Measurements from ENCODE around the gene DRAXIN.
A peak's percentile ranks its signal among the peaks of the same experiment; 100 is the strongest.

DRAXIN gene, protein sequence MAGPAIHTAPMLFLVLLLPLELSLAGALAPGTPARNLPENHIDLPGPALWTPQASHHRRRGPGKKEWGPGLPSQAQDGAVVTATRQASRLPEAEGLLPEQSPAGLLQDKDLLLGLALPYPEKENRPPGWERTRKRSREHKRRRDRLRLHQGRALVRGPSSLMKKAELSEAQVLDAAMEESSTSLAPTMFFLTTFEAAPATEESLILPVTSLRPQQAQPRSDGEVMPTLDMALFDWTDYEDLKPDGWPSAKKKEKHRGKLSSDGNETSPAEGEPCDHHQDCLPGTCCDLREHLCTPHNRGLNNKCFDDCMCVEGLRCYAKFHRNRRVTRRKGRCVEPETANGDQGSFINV

DNA sequence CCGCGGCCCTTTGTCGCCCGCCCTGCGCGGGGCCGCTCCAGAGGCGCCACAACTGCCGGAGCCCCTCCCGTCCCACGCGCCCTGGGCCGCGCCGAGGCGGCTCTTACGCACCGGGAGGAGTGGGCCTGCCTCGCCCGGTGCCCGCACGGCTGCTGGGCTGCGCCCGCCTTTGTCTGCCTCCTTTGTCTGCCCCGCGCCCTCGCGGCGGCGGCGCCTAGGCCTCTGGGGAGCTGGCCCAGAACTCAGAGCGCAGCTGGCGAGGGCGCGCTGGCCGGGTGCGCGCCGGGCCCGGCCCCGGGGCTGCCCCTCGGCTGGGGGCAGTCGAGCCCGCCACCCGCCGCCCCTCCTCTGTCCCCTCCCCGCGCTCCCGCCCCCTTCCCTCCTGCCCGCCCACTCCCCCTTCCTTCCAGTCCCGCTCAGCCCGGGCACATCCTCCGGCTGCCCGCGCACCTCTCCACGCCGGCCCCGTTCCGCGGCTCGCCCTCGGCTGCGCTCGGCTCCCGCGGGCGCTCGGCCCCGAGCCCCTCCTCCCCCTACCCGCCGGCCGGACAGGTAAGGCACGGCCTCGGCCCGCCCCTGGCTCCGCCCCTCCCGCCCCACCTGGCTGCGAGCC is at the start of gene DRAXIN:
Gene DRAXIN (plus strand): TSS at position 409 of the 613 bp plus-strand sequence. CDS start 14,549 bp downstream, outside the sequence.
- DNase-seq: no peak

DNA sequence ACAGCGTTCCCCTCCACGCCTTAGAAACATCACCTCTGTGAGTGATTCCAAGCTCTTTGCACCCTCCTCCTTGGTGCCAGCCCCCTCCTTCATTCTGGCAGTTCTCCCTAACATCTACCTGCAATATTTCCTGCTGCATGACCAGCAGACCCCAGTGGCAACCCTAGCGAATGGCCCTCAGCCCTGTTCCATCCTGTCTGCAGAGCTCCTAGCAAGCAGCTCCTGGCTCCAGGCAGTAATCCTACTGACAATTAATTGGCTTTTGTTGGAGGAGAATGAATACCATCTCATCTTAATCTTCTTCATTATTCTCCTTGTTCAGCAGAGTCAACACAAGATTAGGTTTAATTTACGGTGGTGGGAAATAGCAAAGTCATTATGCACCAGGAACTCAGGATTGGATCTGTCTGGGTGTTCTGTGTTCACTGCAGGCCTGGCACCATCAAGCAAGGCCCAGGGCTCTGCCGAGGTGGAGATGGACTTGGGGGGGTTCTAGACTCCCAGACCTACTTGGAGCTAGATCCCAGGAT is 49.7 kb upstream of the DRAXIN start:
- DNase-seq: no peak

DNA sequence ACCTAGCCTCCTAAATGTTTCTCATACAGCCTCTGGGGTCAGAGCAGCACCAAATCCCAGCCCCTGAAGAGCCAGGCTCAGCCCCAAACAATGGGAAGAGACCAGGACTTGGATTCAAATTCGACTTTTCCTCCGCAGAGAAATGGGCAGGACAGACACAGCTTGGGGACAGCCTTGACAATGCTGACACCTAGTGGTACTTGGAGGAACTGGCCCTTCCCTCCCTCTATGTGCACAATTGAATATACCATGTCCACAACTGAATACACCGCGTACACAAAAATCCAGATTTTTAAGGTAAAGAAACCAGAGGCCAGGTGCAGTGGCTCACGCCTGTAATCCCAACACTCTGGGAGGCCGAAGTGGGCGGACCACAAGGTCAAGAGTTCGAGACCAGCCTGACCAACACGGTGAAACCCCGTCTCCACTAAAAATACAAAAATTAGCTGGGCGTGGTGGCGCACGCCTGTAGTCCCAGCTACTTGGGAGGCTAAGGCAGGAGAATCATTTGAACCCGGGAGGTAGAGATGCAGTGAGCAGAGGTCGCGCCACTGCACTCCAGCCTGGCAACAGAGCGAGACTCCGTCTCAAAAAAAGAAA is 49.0 kb upstream of the DRAXIN start:
- DNase-seq: peak; percentile 71

DNA sequence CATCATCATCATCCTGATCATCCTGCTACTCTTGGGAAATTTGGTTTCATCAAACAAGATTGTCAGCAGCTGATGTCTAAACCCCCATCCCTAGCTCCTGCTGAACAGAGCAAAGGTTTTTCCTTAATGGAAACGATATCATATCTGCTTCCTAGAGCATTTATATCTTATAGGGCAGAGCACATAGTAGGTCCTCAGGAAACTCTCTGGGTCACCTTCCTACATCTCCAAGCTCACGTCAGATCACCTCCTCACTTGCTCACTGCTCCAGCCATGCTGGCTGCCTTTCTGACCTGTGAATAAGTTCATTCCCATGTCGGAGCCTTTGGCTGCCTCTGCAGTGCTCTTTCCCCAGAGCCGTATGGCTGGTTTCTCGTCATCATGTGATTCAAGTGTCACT is 47.7 kb upstream of the DRAXIN start:
- DNase-seq: no peak

DNA sequence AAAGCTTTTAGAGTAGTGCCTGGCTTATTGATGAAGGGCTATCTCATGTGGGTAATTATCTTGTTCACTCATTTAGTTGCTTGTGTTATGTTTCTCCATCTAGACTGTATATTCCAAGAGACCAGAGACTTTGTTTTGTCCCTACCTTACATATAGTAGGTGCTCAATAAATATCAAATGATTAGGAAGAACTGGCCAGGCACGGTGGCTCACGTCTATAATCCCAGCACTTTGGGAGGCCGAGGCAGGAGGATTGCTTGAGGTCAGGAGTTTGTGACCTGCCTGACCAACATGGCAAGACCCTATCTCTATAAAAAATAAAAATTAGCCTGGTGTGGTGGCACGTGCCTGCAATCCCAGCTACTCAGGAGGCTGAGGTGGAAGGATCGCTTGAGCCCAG is 46.2 kb upstream of the DRAXIN start:
- no peak for DNase-seq

DNA sequence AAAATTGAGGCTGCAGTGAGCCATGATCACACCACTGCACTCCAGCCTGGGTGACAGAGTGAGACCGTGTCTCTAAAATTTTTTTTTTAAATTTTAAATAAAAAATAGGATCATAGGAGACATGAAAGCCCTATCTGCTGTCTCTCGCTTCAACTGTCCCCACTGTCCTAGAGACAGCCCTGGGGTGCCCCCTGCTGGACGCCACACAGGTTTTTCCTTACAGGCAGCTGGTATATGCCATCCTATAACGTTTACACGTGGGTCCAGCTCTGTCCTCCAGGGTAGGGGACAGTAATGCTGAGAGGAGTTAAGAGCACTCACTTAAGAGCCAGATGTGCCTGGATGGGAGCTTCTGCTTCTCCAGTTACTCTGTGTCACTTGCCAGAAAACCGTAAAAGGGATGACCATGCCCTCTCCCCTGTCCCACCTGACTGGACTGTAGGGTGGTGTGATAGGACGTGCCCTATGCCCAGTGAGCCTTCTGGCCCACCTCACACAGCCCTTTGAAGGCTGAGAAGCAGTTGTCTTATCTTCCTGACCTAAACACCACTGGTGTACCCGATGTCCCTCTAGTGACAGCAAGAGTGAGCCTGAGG is 45.7 kb upstream of the DRAXIN start:
- DNase-seq: peak; percentile 82

DNA sequence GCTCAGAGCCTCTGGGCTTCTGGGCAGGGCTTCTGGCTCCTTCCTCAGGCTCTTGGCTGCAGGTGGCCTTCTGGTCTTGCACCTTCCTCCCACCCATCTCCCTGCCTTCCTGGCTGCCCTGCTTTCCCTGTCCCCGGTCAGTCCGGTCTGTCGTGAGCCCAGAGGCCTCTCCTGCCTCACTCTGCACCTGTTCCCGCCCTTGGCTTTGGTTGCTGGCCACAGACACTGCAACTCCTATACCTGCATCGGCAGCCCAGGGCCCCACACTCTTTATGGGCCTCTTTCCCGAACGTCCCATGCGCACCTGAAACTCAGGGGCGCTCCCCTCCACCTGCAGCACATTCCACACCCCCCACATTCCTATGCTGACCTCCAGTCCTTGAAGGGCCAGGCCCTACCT is 45.2 kb upstream of the DRAXIN start:
- no peak for DNase-seq

DNA sequence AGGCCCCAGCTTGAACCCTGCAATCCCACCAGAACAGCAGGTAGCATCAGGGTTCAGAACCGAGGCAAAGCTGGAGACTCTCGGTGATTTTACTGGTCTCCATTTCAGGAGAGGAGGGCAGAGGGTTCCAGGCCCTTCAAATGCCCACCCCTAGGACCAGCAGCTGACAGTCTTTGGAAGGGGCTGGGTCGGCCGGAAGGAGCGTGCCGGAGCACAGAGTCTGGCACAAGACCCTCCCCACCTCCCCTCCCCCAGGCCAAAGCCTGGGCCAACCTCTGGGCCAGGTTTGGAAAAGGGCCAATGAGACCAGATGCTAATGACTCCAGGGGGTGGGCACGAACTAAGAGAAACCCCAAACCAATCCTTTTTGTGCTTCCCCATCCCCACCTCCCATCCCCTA is 44.2 kb upstream of the DRAXIN start:
- no peak for DNase-seq

DNA sequence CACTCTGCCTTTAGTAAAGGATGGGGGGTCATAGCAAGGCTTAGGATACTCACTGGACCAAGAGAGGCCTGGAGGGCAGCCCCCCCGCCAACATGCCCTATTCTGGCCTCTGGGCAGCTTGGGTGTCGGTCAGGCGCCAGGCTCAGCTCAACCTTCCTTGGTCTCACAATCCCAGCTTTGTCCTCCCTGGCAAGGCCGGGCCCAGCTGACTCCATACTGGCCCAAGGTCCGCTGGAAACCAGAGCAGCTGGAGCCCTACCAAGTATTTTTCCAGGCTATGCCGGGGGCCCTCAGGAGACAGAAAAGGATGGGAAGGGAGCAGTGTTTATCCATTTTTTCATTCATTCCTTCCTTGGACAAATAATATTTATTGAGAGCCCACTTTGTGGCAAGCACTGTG is 43.5 kb upstream of the DRAXIN start:
- no peak for DNase-seq

DNA sequence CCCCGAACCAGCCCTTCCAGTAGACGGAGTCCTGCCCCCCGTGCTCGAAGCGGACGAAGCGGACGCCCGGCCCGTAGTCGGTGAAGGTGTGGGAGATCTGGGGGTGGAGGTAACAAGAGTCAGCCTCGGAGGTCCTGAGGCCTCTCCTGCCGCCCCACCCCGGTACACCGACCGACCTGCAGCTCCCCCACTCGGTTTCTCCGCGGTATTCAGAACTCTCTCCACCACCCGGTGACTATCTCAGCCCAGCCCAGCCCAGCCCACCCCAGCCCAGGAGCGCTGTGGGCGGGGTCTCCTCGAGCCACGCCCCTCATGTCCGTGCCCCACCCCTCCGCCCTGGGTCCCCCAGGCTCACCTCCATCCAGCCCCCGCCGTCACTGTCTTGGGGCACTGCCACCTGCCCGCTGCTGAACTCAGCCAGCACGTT is 42.8 kb upstream of the DRAXIN start:
- DNase-seq: peak; percentile 40

DNA sequence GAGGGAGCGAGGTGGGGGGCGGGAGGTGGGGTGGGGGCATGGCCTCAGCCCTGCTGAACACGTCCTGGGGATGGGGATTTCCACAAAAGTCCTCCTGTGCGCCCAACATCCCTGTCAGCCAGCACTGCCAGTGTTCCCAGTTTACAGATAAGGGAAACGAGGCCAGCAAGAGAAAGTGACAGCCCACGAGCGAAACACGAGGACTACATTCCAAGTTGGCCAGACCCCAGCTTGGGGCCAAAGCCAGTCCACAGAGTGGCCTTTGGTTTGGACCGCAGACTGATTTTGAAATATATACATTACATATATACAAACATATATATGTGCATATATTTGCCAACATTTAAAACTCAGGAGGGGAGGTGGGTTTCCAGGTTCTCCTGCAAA is 42.3 kb upstream of the DRAXIN start:
- no peak for DNase-seq

DNA sequence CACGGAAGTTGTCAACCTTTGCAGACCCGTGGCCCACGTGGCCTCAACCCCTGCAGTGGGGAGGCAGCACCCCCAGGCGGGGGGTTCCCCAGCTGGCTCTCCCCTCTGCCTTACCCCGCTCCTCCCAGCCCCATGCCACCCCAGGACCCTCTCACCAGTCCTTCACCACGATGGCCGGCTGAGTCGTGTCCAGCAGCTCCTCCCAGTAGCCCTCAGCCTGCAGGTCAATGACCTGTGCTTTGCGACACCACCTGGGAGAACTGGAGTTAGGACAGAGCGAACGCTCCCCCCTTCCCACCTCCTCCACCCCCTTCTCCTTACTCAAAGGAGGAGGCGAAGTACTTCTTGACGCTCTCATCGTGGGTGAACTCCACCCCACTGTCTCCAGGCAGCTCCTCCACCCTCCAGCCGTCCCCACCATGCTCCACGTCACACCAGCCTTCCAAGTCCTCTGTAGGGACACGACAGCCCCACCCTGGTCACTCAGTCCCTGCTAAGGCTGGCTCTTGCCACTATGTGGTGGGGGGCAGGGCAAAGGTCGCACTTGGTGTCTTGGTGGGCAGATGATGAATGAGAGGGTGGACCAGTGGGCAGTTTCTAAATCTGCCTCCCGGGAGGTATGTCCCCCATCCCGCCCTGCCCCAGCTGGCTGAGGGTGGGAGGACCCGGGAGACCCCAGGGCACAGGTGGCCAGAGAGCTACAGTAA is 41.7 kb upstream of the DRAXIN start:
- no peak for DNase-seq

DNA sequence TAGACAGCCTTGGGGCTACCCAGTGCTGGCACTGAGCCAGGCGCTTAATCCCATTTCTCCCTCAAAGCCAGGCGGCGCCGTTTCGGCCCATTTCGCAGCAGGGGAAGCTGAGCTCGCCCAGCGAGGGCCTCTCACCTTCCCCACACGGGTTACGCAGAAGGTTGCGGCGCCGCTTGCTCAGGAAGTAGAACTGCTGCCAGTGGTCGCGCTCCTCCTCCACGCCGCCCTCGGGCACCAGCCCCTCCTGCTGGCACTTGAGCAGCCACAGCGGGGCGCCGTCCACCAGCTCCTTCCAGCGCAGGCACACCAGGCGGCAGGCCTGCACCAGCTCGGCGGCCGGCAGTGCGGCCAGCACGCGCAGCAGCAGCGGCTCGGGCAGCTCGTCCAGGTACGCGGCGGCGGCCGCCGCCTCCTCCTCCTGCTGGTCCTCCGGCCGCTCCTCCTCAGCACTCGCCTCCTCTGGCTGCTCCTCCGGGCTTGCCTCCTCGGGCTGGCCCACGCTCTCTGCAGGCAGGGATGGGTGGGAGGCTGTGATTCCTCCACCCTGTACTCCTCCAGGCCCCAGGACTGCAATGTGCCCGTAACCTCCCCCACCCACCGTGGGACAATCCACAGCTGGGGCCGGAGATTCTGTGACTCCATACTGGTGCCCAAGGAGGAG is 41.0 kb upstream of the DRAXIN start:
- DNase-seq: peak; percentile 84

DNA sequence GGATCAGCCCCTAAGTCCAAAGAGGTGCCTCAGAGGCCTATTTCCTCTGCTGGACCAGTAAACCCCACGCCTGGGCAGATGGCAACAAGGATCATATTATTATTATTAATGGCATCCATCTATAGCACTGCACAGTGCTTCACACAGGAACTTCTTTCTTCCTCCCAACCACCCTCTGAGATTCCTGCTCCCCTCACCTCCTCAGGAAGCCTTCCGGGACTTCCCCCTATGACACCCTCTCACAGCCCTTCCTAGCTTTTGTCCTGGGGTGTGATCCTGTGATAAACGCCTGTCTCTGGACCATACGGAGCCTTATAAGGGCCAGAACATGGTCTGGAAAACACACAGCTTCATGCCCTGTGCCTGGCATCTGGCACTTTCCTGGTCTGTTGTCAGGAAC is 40.5 kb upstream of the DRAXIN start:
- DNase-seq: no peak

DNA sequence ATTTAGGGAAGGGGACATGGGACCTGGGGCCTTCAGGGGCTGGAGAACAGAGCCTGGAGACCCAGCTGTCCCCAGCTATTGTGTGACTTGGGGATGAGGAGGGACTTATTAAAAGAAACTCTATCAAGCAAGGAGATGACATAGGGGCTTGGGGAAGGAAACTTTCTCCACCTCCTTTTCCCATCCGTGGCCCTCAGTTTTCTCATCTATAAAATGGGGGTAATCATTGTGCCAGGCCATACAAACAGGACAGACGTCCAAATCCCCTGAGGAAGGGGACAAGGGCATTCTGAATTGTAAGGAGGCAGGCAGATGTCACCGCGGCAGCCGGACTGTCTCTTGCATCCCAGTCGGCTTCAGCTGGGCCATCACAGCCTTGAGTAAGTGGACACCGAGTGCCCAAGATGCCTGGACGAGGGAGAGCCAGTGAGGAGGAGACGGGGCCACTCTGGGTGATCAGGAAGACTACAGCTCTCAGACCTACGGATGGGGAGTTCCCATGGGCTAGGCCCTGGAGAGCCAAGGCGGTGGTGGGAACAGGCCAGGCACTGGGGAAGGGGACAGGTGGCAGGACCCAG is 39.2 kb upstream of the DRAXIN start:
- DNase-seq: no peak

DNA sequence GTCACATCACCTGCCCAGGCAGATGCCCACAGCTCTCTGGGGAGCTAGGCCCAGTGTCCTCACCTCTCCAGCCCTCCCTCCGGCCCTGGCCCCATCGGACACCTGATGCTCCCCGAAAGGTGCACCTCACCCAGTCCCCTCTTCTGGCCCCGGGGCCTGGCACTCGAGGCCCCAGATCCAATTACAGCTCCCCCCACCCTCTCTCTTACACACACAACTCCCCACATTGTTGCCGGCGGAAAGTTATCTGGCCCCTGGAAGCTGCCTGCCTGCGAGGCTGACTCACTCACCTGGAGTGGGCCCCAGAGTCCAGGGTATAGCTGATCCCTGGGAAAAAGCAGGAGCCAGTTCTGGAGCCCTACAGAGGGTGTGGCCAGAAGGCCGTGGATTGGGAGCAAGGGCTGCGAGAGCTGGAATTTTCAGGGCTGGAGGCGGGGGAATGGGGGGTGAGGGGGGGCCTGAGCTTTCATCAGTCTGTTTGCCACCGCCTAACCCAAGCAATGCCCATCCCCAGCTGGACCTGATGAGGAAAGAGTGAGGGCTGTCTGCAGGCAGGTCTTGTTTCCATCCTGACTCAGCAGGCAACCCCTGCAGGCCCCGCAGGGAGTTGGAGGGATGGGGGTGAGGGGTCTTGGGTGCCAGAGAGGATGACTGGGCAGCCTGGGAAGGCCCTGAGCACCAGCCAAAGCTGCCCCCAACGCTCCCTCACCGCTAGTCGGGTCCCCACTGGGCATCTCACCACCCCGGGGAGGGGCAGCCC is 38.2 kb upstream of the DRAXIN start:
- DNase-seq: no peak

DNA sequence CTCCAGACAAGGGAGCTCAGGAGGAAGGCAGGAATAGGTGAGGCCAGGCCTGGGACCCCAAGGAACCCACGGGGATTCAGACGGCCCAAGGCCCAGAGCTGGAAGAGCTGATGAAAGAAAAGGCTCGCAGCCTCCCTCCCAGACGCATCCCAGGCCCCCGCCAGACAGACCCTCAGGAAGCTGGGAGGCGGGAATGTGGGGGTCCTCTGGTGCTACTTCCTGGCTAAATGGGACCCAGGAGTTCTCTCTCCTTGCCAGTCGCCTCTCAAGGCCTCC is 37.7 kb upstream of the DRAXIN start:
- no peak for DNase-seq

DNA sequence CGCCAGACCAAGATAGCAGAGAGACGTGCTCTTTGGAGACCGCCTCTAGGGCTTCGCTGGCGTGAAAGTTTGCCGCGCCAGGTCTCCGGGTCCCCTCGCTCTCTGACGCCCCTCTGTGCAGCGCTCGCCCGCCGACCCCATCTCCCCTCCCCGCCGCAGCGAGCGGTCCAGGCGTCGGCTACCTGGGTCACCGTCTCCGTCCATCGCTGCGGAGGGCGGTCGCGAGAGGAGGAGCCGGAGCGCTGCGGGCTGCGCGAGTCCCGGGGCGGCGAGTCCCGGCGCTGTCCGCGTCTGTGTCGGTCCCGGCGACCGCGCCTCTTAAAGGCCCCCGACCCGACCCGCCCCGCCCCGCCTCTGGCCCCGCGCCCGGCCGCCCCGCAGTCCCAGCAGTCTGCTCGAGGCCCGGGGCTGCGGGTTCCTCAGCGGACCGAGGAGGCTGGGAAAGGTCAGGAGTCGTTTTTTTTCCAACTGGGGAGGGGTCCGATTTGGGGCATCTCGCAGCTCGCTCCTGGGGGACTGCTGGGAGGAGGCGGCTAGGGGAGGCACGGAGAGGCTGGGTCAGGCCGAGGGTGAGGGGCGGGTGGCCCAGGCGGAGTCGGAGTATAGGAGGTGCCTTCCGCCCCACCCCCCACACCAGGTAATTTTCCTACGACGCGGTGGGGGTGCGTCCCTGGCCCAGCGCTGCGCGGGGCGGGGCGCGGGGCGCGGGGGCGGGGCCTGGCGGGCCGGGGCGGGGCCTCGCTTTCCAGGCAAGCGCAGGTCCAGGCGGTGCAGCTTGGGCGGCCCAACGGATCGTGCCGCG is 37.2 kb upstream of the DRAXIN start, which contains the start of the genes FBXO2 and FBXO44:
Gene FBXO2 (minus strand): TSS at position 293 of the 802 bp plus-strand sequence. CDS start 89 bp downstream, at position 204.
Gene FBXO44 (plus strand): TSS at position 741 of the 802 bp plus-strand sequence. CDS start 959 bp downstream, outside the sequence.
- DNase-seq: peak; percentile 71

DNA sequence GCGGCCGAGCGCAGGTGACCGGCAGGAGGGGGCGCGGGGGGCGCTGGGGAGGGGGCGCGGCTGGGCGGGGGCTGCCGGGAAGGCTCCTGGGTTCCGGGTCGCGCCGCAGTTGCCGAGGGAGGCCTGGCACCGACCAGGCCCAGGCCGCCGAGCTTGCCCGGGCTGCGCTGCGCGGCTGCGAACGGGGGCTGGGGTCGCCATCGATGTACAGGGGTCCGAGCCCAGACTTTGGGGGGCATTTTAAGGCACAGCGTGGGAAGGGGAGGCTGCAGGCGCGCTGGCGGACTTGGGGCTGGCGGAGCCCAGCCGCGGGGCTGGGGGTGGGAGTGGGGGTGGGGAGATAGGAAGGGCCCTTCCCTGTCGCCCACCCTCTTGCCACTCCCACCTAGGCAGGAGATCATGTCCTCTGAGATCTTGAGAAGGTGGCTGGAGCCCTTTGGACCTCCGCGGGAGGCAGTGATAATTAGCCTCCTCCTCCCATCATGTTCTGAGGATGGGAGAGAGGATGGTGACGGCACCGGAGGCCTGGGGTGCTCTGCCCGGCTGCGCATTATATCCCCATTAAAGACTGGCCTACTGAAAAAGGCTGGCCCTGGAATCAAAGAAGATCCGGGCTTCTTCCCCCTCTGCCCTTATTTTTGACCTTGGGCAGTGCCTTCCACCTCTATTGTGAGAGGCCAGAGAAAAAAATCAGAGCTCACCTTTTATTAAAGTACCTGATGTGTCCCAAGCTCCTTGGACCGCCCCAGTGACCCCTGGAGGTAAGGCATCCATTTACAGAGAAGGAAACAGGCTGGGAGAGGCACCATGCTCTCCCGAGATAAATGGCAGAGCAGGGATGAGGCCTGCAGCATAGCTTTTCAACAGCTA is 36.3 kb upstream of the DRAXIN start:
- DNase-seq: no peak

Data from activated naive CD4-positive, alpha-beta T cell treated with Interleukin-2 at 50 U/mL for 16 hours (primary cell).